A673 (cell line): ENCODE data around the gene UPP1. TPM values are rescaled to one million over a fixed set of nuclear protein-coding genes. Genes with fewer than 3 reads are reported as not detected.

Experiments
- BruUV-seq: library from RNA; stranded (reverse); fragments of 400-500 nt; replicated peaks from 2 replicates; lab custom pipeline; 2021; lab: Mats Ljungman, UMichigan
- CTCF ChIA-PET: fragments of 300-600 bp; sonication (Branson Sonifier 250); formaldehyde crosslinking; loops from one replicate; lab custom pipeline; 2022; ENCODE audit warnings: antibody characterized with exemption; lab: Charles Lee
- POLR2A ChIA-PET: fragments of 300-600 bp; sonication (Branson Sonifier 250); formaldehyde crosslinking; loops from one replicate; lab custom pipeline; 2022; ENCODE audit warnings: antibody characterized with exemption; ENCODE audit not compliant: low non-redundant PET; lab: Charles Lee
- DNase-seq: peaks from one replicate; pipeline ENCODE4 v3.0.0-alpha.2; 2015; ENCODE audit warnings: low spot score
- H3K27ac ChIP-seq: fragments of 200-600 bp; sonication (generic); 2 replicates; pipeline ENCODE4 v1.5.1; 2016; ENCODE audit warnings: mixed run types, low read depth, mild to moderate bottlenecking, mixed read lengths, antibody characterized with exemption, low read length; ENCODE audit not compliant: poor library complexity, severe bottlenecking
- H3K27me3 ChIP-seq: fragments of 200-600 bp; sonication (generic); replicated peaks from 2 replicates; pipeline ENCODE4 v1.6.1; 2017; ENCODE audit warnings: mixed run types, low read depth, mild to moderate bottlenecking, mixed read lengths, antibody characterized with exemption, low read length; ENCODE audit not compliant: insufficient read depth, poor library complexity
- H3K36me3 ChIP-seq: fragments of 200-600 bp; sonication (generic); 2 replicates; pipeline ENCODE4 v1.6.1; 2016; ENCODE audit warnings: mixed run types, mild to moderate bottlenecking, mixed read lengths, antibody characterized with exemption, low read length; ENCODE audit not compliant: insufficient read depth, poor library complexity, severe bottlenecking
- H3K4me1 ChIP-seq: fragments of 200-600 bp; sonication (generic); 2 replicates; pipeline ENCODE4 v1.6.1; 2017; ENCODE audit warnings: mixed run types, mild to moderate bottlenecking, mixed read lengths, antibody characterized with exemption, low read length; ENCODE audit not compliant: insufficient read depth, poor library complexity, severe bottlenecking
- H3K4me3 ChIP-seq: fragments of 200-600 bp; sonication (generic); 2 replicates; pipeline ENCODE4 v1.5.1; 2016; ENCODE audit warnings: low read depth, mixed run types, mild to moderate bottlenecking, mixed read lengths, low read length; ENCODE audit not compliant: poor library complexity, severe bottlenecking
- H3K9me3 ChIP-seq: fragments of 200-600 bp; sonication (generic); 2 replicates; pipeline ENCODE4 v1.6.1; 2016; ENCODE audit warnings: mixed run types, low read depth, mild to moderate bottlenecking, mixed read lengths, antibody characterized with exemption, low read length; ENCODE audit not compliant: poor library complexity, severe bottlenecking
- EZH2 ChIP-seq: fragments of 200-600 bp; sonication (generic); IDR thresholded peaks from 2 replicates; pipeline ENCODE4 v1.6.1; 2017; ENCODE audit warnings: borderline replicate concordance, low read depth, mild to moderate bottlenecking, mixed read lengths, antibody characterized with exemption, low read length; ENCODE audit not compliant: poor library complexity, severe bottlenecking
- intact Hi-C: fragments of 100-400 bp; cut with micrococcal nuclease; formaldehyde crosslinking; loops from one replicate; pipeline ENCODE4 v1.10.0; 2022; ENCODE audit not compliant: unreplicated experiment
- total RNA-seq: library from RNA; stranded (reverse); gene quantifications from 2 replicates; pipeline ENCODE4 v1.2.3, GENCODE V29; 2021
- TF ChIP-seq, protein P1 (sequence below): fragments of 300-800, 200-600 bp; sonication (generic); conservative IDR thresholded peaks from 2 replicates; pipeline ENCODE4 v1.5.1; 2017; ENCODE audit warnings: low read depth, mild to moderate bottlenecking, antibody characterized with exemption, low read length, moderate library complexity, mixed read lengths

UPP1 gene
- total RNA-seq, 1 experiment from 2014 or later, result 5.5 TPM

DNA sequence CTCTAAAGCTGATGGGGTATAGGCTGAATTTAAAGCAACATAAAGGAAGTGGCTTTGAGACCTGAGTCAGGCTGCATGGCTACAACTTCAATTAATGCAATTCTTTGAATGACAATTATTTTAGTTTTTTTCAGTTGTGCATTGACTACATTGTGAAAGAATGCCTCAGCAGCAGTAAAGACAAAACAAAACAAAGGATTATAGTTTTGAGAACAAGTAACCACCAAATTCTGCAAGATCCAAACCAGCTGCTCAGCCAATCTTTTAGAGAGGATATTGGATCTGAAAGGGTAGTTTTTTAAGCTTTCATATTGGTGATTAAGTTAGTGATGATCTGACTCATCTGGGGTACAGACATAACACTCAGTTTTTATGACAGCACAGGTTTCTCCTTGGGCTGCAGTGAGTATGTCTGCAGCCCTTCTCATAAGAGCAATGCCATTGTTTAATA is 41.6 kb downstream of the UPP1 start:
- H3K36me3 ChIP-seq, result no peaks in the 10 kb centered on the region
- intact Hi-C loops, result no loop called here
- ChIA-PET CTCF (no interaction called here), POLR2A (no interaction called here)
- no peak overlapping the region for H3K4me3 ChIP-seq
- no peak for DNase-seq
- no peaks in the 10 kb centered on the region for H3K9me3 ChIP-seq
- H3K4me1 ChIP-seq, result no peaks in the 10 kb centered on the region
- no peaks in the 10 kb centered on the region for H3K27me3 ChIP-seq
- no TSS peak for BruUV-seq
- TF ChIP-seq, protein P1, sequence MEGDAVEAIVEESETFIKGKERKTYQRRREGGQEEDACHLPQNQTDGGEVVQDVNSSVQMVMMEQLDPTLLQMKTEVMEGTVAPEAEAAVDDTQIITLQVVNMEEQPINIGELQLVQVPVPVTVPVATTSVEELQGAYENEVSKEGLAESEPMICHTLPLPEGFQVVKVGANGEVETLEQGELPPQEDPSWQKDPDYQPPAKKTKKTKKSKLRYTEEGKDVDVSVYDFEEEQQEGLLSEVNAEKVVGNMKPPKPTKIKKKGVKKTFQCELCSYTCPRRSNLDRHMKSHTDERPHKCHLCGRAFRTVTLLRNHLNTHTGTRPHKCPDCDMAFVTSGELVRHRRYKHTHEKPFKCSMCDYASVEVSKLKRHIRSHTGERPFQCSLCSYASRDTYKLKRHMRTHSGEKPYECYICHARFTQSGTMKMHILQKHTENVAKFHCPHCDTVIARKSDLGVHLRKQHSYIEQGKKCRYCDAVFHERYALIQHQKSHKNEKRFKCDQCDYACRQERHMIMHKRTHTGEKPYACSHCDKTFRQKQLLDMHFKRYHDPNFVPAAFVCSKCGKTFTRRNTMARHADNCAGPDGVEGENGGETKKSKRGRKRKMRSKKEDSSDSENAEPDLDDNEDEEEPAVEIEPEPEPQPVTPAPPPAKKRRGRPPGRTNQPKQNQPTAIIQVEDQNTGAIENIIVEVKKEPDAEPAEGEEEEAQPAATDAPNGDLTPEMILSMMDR, result no peak
- no peak for TF ChIP-seq EZH2
- H3K27ac ChIP-seq, result no peak overlapping the region

- TF ChIP-seq EZH2, result no peak
- TF ChIP-seq, protein P1, result no peak
- H3K27me3 ChIP-seq, result no peaks in the 10 kb centered on the region
- no peaks in the 10 kb centered on the region for H3K36me3 ChIP-seq
- no peak overlapping the region for H3K27ac ChIP-seq
- peaks cover 5% of the 10 kb centered on the region for H3K9me3 ChIP-seq
- BruUV-seq, result no TSS peak
- ChIA-PET POLR2A (no interaction called here), CTCF (no interaction called here)
- H3K4me1 ChIP-seq, result no peaks in the 10 kb centered on the region
- no peak overlapping the region for H3K4me3 ChIP-seq
- intact Hi-C loops, result no loop called here
- DNase-seq, result no peak
These were observed 43.7 kb downstream of the UPP1 start for GRCh38 chr7:48132792-48133191.

DNA sequence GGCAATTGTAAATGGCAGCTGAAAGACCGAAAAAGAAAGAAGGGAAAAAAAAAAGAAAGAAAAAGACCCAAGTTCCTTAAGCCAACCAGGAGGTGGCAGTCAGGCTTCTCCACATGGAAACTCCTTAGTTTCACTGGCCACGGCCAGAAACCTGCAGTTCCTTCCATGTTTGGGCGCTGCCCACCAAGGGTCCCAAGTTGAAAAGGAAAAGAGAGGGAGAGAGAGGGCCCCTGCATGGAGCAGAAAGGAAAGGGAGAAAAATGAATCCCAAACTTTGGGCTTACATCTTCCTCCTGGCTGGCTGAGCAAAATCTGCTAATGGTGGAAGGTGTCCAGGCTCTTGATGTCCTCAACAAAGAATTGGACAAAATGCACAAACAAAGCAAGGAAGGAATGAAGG is 50.4 kb downstream of the UPP1 start:
- Histone ChIP-seq H3K27ac (no peak overlapping the region), H3K4me3 (no peak overlapping the region), H3K9me3 (peaks cover 5% of the 10 kb centered on the region), H3K4me1 (no peaks in the 10 kb centered on the region), H3K36me3 (no peaks in the 10 kb centered on the region), H3K27me3 (no peaks in the 10 kb centered on the region)
- CTCF ChIA-PET, result no interaction called here
- POLR2A ChIA-PET, result no interaction called here
- DNase-seq, result peak; percentile 47
- no peak for TF ChIP-seq EZH2
- TF ChIP-seq, protein P1, result peak; percentile 55
- BruUV-seq, result no TSS peak
- intact Hi-C loops, result no loop called here
